NCI-H1048 (cell line): ENCODE data around the gene TROAP.
A peak's percentile ranks its signal among the peaks of the same experiment; 100 is the strongest.

Source experiments
- DNase-seq: peaks from one replicate; lab custom pipeline; 2025; lab: John Stamatoyannopoulos, UW

Gene TROAP

DNA sequence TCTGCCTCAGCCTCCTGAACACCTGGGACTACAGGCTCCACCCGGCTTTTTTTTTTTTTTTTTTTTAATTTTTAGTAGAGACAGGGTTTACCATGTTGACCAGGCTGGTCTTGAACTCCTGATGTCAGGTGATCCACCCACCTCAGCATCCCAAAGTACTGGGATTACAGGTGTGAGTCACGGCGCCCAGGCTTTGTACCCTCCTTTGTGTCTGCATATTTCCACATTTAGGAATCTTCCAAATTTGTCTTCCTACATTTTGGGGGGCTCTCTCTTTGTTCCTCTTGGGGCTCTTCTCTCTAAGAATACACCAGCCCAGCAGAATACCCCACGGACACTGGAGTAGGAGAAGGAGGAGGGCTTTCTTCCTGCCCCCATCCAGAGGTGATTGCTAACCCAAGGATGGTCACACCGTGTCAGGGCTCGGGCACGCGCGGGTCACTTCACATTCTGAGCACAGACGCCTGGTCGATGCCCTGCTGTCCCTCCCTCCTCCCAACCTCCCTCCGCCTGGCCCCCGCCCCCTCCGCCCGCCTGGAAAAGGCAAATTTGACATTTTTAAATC, 21.5 kb downstream of the TROAP start:
- no peak for DNase-seq

- no peak for DNase-seq
Observed at GRCh38 chr12:49345051-49345824, 22.2 kb downstream of the TROAP start.

DNA sequence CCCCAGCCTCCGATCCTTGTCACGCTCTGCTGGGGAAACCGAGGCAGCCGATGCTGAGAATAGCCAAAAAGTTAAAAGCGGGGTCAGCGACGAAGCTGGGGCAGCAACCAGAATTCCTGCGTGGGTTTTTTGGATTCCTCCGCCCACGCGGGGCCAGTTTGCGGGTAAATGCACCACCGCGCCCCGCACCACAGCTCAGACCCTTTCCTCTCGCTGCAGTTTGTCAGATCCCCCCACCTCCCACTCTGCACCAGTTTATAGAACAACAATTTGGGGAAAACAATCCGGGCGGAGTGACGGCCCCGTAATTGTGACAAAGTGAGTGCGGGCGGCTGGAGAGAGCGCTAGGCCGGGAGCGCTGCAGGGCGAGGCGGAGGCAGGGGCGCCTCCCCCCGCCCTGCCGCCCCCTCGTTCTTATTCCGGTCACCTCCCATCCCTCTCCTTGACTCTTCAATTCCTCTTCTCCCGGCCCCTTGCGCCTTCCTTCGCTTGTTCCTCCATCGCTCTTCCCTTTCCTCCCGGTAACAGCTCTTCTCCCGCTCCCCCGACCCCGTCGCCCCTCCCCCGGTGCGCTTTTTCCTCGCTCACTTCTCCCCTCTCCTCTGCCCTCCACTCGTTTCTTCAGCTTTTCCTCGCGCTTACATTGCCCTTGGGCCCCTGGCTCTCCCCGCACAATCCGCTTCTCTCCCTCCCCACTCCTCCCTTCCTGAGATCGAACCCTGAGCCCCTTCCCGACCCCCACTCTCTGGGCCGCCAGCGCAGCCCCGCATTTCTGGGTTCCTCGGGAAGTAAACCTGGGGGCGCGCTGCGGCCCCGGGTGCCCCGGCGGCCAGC, 23.0 kb downstream of the TROAP start:
- no peak for DNase-seq

GRCh38 chr12:49346659-49347310, 23.7 kb downstream of the TROAP start, which contains the start of gene DNAJC22:
Gene DNAJC22, plus strand, starts transcription at chr12:49346888. Its CDS starts 1,985 bp downstream, at chr12:49348873.
- no peak for DNase-seq

- peak; percentile 75 for DNase-seq
Observed at GRCh38 chr12:49347311-49348193, 24.5 kb downstream of the TROAP start.

- DNase-seq, result no peak
Observed at GRCh38 chr12:49348781-49349180, 25.7 kb downstream of the TROAP start.

DNA sequence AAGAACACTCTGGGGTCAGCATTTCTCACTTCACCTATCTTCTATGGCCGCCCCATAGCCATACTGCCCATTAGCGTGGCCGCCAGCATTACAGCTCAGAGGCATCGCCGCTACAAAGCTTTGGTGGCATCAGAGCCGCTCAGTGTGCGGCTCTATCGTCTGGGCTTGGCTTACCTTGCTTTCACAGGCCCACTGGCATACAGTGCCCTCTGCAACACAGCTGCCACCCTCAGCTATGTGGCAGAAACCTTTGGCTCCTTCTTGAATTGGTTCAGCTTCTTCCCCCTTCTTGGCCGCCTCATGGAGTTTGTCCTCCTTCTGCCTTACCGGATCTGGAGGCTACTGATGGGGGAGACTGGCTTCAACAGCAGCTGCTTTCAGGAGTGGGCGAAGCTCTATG, 26.2 kb downstream of the TROAP start:
- no peak for DNase-seq

- DNase-seq, result no peak
Observed at GRCh38 chr12:49352351-49352750, 29.3 kb downstream of the TROAP start.

DNA sequence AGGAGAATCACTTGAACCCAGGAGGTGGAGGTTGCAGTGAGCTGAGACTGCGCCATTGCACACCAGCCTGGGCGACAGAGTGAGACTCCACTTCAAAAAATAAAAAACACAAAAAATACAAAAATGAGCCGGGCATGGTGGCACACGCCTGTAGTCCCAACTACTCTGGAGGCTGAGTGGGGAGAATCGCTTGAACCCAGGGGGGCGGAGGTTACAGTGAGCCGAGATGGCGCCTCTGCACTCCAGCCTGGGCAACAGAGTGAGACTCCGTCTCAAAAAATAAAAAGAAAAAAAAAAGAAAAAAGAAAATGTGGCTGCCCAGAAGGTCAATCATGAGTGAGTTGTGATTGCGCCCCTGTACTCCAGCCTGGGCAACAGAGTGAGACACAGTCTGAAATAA, 32.9 kb downstream of the TROAP start:
- DNase-seq, result no peak

- DNase-seq, result no peak
Observed at GRCh38 chr12:49357103-49357678, 34.1 kb downstream of the TROAP start.

DNA sequence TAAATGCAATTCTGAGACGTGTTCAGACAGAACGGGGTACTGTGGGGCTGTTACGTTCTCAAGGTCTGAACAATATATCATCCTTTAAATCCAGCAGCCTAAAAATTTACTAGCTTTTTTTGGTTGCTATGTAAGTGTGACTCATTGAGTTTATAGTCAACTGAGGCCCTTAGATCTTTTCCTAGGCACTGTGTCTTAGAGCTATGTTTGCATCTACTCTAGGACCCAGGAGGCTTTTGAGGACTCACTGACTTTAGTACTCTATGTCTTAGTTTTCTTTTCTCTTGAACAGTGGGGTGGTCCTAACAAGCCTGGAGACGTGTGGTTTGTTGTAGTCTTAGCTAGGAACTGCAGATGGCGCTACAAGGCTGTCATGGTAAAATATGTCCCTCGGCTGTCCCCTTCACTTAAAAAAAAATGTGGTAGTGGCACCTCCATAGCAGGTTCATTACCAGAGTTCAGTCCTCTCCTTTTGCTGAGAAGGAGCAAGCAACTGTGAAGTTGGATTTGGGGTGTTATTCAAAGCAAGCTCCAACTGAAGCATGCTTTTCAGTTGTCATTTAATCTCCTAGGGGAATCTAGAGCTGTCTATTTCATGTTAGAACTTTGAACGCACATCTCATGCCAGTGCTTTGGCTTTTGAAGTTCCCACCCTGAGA, 35.6 kb downstream of the TROAP start:
- DNase-seq, result peak; percentile 14

- no peak for DNase-seq
Observed at GRCh38 chr12:49359671-49360070, 36.6 kb downstream of the TROAP start.

- no peak for DNase-seq
Observed at GRCh38 chr12:49362077-49362476, 39.0 kb downstream of the TROAP start.

DNA sequence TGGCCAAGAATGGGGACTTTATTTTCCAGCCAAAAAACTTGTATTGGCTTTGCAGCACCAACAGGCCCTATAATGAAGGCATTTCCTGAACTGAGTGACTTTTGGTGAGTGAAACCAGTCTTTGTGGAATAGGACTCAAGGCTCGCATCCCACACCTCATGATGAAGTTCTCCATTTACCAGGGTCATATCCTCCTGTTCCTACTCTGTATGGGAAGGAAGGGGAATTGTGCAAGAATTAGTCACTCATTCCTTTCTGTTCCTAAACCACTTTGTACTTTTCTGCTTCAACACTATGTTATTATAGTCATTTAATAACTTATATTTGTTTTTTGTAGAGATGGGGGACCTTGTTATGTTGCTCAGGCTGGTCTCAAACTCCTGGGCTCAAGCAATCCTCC, 41.9 kb downstream of the TROAP start:
- no peak for DNase-seq

DNA sequence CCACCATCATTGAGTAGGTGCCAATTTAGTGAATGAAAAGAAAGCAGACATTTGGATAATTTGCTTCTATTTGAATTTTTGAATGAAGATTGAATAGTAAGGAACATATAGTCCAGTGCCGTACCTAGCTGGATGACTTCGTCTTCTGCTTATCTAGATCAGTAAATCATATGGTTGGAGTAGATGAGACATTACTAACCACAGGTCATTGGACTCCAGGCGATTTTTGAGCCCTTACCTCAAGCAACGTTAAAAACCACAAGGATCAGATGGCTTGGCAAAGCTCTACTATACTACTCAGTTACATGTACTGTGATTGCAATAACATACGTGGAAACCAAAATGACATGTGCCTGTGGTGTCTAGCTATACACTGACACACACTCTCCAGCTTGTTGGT, 42.5 kb downstream of the TROAP start:
- no peak for DNase-seq

GRCh38 chr12:49366096-49366651, 43.1 kb downstream of the TROAP start:
- DNase-seq, result no peak

GRCh38 chr12:49366652-49367380, 43.8 kb downstream of the TROAP start:
- DNase-seq, result peak; percentile 77

DNA sequence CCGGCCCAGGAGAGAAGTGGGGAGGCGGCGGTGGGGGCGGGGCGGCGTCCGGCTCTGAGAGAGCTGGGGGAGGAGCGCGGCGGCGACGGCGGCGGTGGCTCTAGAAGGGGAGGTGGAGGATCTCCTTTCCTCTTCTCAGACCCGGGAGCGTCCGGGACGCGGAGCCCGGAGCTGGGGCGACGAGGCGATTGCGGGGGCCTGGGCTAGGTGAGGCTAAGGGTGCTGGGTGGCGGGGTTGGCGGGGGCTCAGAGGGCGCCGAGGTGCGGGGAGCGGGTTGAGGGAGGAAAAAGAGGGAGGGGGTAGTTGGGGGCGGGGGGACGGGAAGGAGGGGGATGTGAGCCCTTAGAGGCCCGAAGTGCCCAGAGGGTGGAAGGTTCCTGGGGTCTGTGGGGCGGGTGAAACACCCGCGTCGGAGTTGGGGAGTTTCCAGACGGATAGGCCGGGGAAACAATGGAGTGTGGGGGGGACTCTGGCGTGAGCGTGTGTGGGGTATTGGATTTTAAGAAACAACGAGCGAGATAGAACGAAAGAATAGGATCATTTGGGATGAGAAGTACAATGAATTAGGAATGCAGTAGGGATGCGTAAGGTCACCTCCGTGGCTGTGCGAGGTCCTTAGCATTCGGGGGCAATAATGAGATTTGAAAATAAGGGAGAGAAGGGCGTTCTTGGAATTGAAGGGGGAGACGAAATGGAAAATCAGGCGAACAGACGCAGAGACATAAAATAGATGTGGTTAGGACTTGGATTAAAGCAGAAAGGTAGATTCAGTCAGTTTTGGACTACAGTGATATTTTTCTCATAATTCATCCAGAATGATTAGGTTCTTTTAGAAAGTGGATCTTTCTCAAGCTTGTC, 44.6 kb downstream of the TROAP start, which contains the start of gene SPATS2:
Gene SPATS2 (plus strand): TSS at position 82 of the 859 bp plus-strand sequence. CDS start 93,551 bp downstream, outside the sequence.
- DNase-seq, result no peak
